ENCODE data around the gene FHIP1A.

GRCh38 chr4:151431728-151432127 is 22.8 kb downstream of the FHIP1A start:
- TF ChIP-seq EP300 (IDR thresholded peaks at IDR 0.05) (no peak), CTCF (IDR thresholded peaks at IDR 0.05) (no peak), POLR2A (IDR thresholded peaks at IDR 0.05) (no peak)

All from upper lobe of left lung (tissue), 4 donors.